GM12878 (cell line): Measurements from ENCODE around the gene ANKRD33B. TPM values are rescaled to one million over a fixed set of nuclear protein-coding genes. Genes with fewer than 3 reads are reported as not detected.

Experiments
- ATAC-seq: fragments of 200-7000 bp; cut with Tn5 transposase; 3 replicates; pipeline ENCODE4 v1.9.1; 2020; ENCODE audit warnings: mild to moderate bottlenecking, moderate library complexity
- BruUV-seq: library from RNA; stranded (reverse); fragments of 400-500 nt; replicated peaks from 2 replicates; lab custom pipeline; 2021; lab: Mats Ljungman, UMichigan
- CTCF ChIA-PET: fragments of 300-600 bp; sonication (Branson Sonifier 250); formaldehyde crosslinking; extraction: SDS; loops from one replicate; lab custom pipeline; 2021; ENCODE audit warnings: inconsistent platforms; lab: Yijun Ruan, JAX
- POLR2A ChIA-PET: fragments of 350-600 bp; formaldehyde crosslinking; extraction: SDS; loops from one replicate; lab custom pipeline; 2021; ENCODE audit warnings: inconsistent platforms; lab: Charles Lee
- RAD21 ChIA-PET: fragments of 300-600 bp; sonication (Branson Sonifier 250); formaldehyde crosslinking; loops from one replicate; lab custom pipeline; 2023; ENCODE audit warnings: antibody characterized with exemption; ENCODE audit not compliant: unreplicated experiment; lab: Charles Lee
- SMC1A ChIA-PET: fragments of 300-600 bp; sonication (Branson Sonifier 250); formaldehyde crosslinking; loops from one replicate; lab custom pipeline; 2023; ENCODE audit not compliant: unreplicated experiment, uncharacterized antibody; lab: Charles Lee
- DNase-seq: peaks from one replicate; pipeline ENCODE4 v3.0.0-alpha.2; 2011; ENCODE audit warnings: low read depth, low spot score
- FAIRE-seq: peaks from 3 replicates; lab custom pipeline; 2011; peaks lifted over from hg19 to GRCh38; lab: Jason Lieb, UNC
- H2AFZ ChIP-seq: 2 replicates; pipeline ENCODE4 v1.6.0; 2011; ENCODE audit warnings: low read depth, low read length, control low read depth; ENCODE audit not compliant: control insufficient read depth
- H3K27ac ChIP-seq: 2 replicates; pipeline ENCODE4 v1.5.1; 2011; ENCODE audit warnings: control low read depth; ENCODE audit not compliant: control insufficient read depth, insufficient read depth
- H3K27me3 ChIP-seq, 2 experiments: replicated peaks in 1 of 2; 2 replicates each; pipeline versions ENCODE4 v1.6.0 to v1.6.1; 2011; ENCODE audit warnings: low read length in 1 of 2; ENCODE audit not compliant: control insufficient read depth in 2 of 2, insufficient read depth in 2 of 2
- H3K36me3 ChIP-seq, 2 experiments: 2 replicates each; pipeline ENCODE4 v1.5.1; 2011; ENCODE audit warnings: low read length in 1 of 2; ENCODE audit not compliant: control insufficient read depth in 2 of 2, insufficient read depth in 2 of 2
- H3K4me1 ChIP-seq: 2 replicates; pipeline ENCODE4 v1.6.1; 2011; ENCODE audit warnings: mild to moderate bottlenecking, low read length, moderate library complexity, mixed read lengths; ENCODE audit not compliant: control insufficient read depth, insufficient read depth
- H3K4me2 ChIP-seq: 2 replicates; pipeline ENCODE4 v1.6.0; 2011; ENCODE audit warnings: control low read depth; ENCODE audit not compliant: control insufficient read depth, insufficient read depth
- H3K4me3 ChIP-seq: fragments of 200-600 bp; sonication (generic); 2 replicates; pipeline ENCODE4 v1.5.1; 2016
- H3K79me2 ChIP-seq: 2 replicates; pipeline ENCODE4 v1.6.0; 2011; ENCODE audit warnings: low read length; ENCODE audit not compliant: control insufficient read depth, insufficient read depth
- H3K9ac ChIP-seq: 2 replicates; pipeline ENCODE4 v1.8.0; 2011; ENCODE audit warnings: low read length, control low read depth, mixed read lengths; ENCODE audit not compliant: control insufficient read depth, insufficient read depth
- H3K9me3 ChIP-seq: replicated peaks from 3 replicates; pipeline ENCODE4 v1.5.1; 2011; ENCODE audit warnings: mild to moderate bottlenecking, low read length; ENCODE audit not compliant: control insufficient read depth, insufficient read depth
- H4K20me1 ChIP-seq: 2 replicates; pipeline ENCODE4 v1.6.0; 2011; ENCODE audit not compliant: control insufficient read depth, insufficient read depth
- BCL11A ChIP-seq: IDR thresholded peaks from 2 replicates; pipeline ENCODE4 v1.6.1; 2011; ENCODE audit warnings: low read depth, low read length
- CBFB ChIP-seq: IDR thresholded peaks from 2 replicates; pipeline ENCODE4 v1.6.1; 2016; ENCODE audit warnings: antibody characterized with exemption, low read depth
- CBX3 ChIP-seq: fragments of 200-600 bp; sonication (generic); IDR thresholded peaks from 2 replicates; pipeline ENCODE4 v1.6.1; 2016; ENCODE audit warnings: low read depth, borderline replicate concordance
- CREB1 ChIP-seq: IDR thresholded peaks from 2 replicates; pipeline ENCODE4 v1.6.1; 2012; ENCODE audit warnings: low read depth, mild to moderate bottlenecking, inconsistent platforms
- IRF4 ChIP-seq: IDR thresholded peaks from 2 replicates; pipeline ENCODE4 v1.6.1; 2011; ENCODE audit warnings: low read depth, low read length
- IRF5 ChIP-seq: fragments of 450-650 bp; IDR thresholded peaks from 2 replicates; pipeline ENCODE4 v1.6.1; 2017; ENCODE audit warnings: borderline replicate concordance
- RAD51 ChIP-seq: fragments of 450-650 bp; IDR thresholded peaks from 2 replicates; pipeline ENCODE4 v1.6.1; 2016; ENCODE audit warnings: moderate library complexity, mild to moderate bottlenecking, inconsistent platforms
- SP1 ChIP-seq: IDR thresholded peaks from one replicate; pipeline ENCODE4 v1.6.1; 2011; ENCODE audit warnings: low read depth, low read length
- TBL1XR1 ChIP-seq: IDR thresholded peaks from 2 replicates; pipeline ENCODE4 v1.6.1; 2012; ENCODE audit warnings: low read depth, low read length, improper control_type of control experiment
- WRNIP1 ChIP-seq: IDR thresholded peaks from 2 replicates; pipeline ENCODE4 v1.6.1; 2011; ENCODE audit warnings: low read depth, low read length, improper control_type of control experiment, borderline replicate concordance
- ZNF687 ChIP-seq: fragments of 450-650 bp; IDR thresholded peaks from 2 replicates; pipeline ENCODE4 v1.6.1; 2017; ENCODE audit warnings: mild to moderate bottlenecking, moderate library complexity
- ZSCAN29 ChIP-seq: fragments of 450-650 bp; IDR thresholded peaks from 2 replicates; pipeline ENCODE4 v1.6.1; 2017; ENCODE audit warnings: mild to moderate bottlenecking, moderate library complexity
- WGBS: methylation state at CpG from one replicate; pipeline ENCODE4 v1.1.6; 2016; ENCODE audit warnings: low lambda C conversion rate; ENCODE audit not compliant: insufficient replicate concordance, insufficient coverage; ENCODE audit errors: missing lambda C conversion rate; 5-methylcytosine and 5-hydroxymethylcytosine counted together
- in situ Hi-C: fragments of 300-500 bp; cut with MboI; formaldehyde crosslinking; loops from 9 replicates; pipeline ENCODE4 v1.14.3; 2018; ENCODE audit warnings: mixed read lengths
- intact Hi-C: fragments of 100-400 bp; cut with micrococcal nuclease; formaldehyde crosslinking; loops from one replicate; pipeline ENCODE4 v1.14.2; 2022; ENCODE audit not compliant: unreplicated experiment
- polyA plus RNA-seq, 11 experiments: library from polyadenylated mRNA; depleted of rRNA in 4 of 11; unstranded in 6 of 11; stranded (reverse) in 5 of 11; fragments of >200 nt; fragmentation: Nextera tagmentation in 4 of 11; fragmentation: Illumina TruSeq in 1 of 11; extraction: Ambion mirVana in 4 of 11; extraction: Trizol in 1 of 11; gene quantifications; 1 replicate in 1 of 11; 2 replicates in 10 of 11; pipeline versions ENCODE4 v1.2.1 to v1.2.3, GENCODE V29; 2011 to 2016; ENCODE audit warnings: inconsistent platforms in 2 of 11, missing spikeins in 2 of 11, low read depth in 1 of 11
- total RNA-seq, 4 experiments: library from RNA; depleted of rRNA in 3 of 4; stranded (reverse); fragments of >200 nt in 3 of 4; fragmentation: Illumina TruSeq in 1 of 4; extraction: Trizol in 1 of 4; gene quantifications; 2 replicates each; pipeline versions ENCODE4 v1.2.1 to v1.2.3, GENCODE V29; 2013 to 2021
- TF ChIP-seq, protein P1 (sequence below): fragments of 450-650 bp; formaldehyde crosslinking; IDR thresholded peaks from 2 replicates; pipeline ENCODE4 v1.4.0; 2022; ENCODE audit warnings: mild to moderate bottlenecking, moderate library complexity

ANKRD33B gene
- total and polyA plus RNA-seq, 10 of the 15 experiments (the other 5 are each of a cell fraction or from before 2014, with no cell fraction given), result 4.9 to 61.6 (median 15.6) TPM

- Histone ChIP-seq H4K20me1 (no peaks in the 10 kb centered on the region), H3K27me3 (no peaks in the 10 kb centered on the region), H3K9ac (no peak overlapping the region), H3K4me3 (no peak overlapping the region), H3K36me3 (peaks cover 9 to 17% of the 10 kb centered on the region in 2 experiments; a peak in 3 of 4 replicates), H3K27ac (no peak overlapping the region), H3K4me2 (no peak overlapping the region), H3K4me1 (no peaks in the 10 kb centered on the region), H2AFZ (no peak overlapping the region), H3K79me2 (no peaks in the 10 kb centered on the region)
- WGBS, result 77% methylated on average over 14 of the region's 14 CpGs
- RAD21 ChIA-PET, result interaction anchor here (0.9 to 1.4 kb wide), 2 partner anchors 9 to 114 kb away, joined by 3 read pairs; no protein-coding TSS in a partner anchor
- intact Hi-C loops, result no loop called here
- DNase-seq, result no peak
- SMC1A ChIA-PET, result interaction anchor here (0.7 kb wide), 1 partner anchor 12 kb away, joined by 4 read pairs; no protein-coding TSS in a partner anchor
- FAIRE-seq, result no peak
- POLR2A ChIA-PET, result interaction anchor here (1.0 kb wide), 1 partner anchor 19 kb away, joined by 3 read pairs; no protein-coding TSS in a partner anchor
- CTCF ChIA-PET, result interaction anchor here (0.7 kb wide), 1 partner anchor 47 kb away, joined by 3 read pairs; no protein-coding TSS in a partner anchor
- BruUV-seq, result no TSS peak
- no peak; the same call in 2 of the 3 replicates for ATAC-seq
- TF ChIP-seq RAD51 (no peak), IRF5 (no peak), ZNF687 (no peak), TBL1XR1 (no peak), CREB1 (no peak), SP1 (no peak), CBFB (no peak), WRNIP1 (no peak), BCL11A (no peak), ZSCAN29 (no peak), IRF4 (no peak), CBX3 (no peak)
- TF ChIP-seq, protein P1, sequence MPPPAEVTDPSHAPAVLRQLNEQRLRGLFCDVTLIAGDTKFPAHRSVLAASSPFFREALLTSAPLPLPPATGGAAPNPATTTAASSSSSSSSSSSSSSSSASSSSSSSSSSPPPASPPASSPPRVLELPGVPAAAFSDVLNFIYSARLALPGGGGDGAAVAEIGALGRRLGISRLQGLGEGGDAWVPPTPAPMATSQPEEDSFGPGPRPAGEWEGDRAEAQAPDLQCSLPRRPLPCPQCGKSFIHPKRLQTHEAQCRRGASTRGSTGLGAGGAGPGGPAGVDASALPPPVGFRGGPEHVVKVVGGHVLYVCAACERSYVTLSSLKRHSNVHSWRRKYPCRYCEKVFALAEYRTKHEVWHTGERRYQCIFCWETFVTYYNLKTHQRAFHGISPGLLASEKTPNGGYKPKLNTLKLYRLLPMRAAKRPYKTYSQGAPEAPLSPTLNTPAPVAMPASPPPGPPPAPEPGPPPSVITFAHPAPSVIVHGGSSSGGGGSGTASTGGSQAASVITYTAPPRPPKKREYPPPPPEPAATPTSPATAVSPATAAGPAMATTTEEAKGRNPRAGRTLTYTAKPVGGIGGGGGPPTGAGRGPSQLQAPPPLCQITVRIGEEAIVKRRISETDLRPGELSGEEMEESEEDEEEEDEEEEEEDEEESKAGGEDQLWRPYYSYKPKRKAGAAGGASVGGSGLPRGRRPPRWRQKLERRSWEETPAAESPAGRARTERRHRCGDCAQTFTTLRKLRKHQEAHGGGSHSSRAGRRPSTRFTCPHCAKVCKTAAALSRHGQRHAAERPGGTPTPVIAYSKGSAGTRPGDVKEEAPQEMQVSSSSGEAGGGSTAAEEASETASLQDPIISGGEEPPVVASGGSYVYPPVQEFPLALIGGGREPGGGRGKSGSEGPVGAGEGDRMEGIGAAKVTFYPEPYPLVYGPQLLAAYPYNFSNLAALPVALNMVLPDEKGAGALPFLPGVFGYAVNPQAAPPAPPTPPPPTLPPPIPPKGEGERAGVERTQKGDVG (CRISPR knock-in tag), result no peak
- TF ChIP-seq, all 136 proteins: peak for 0
- no peaks in the 10 kb centered on the region; the same call in 2 of the 3 replicates for H3K9me3 ChIP-seq
- in situ Hi-C loops, result no loop called here
Measured at GRCh38 chr5:10675177-10675700, 111.4 kb downstream of the ANKRD33B start.
